Thoracic aorta (tissue), 2 donors: Measurements from ENCODE around the gene ABLIM2. TPM values are rescaled to one million over a fixed set of nuclear protein-coding genes. Genes with fewer than 3 reads are reported as not detected.
A peak's percentile ranks its signal among the peaks of the same experiment; 100 is the strongest.

Experiments
- ATAC-seq: fragments of 150-250 bp; one replicate; pipeline ENCODE4 v1.8.0; 2017; ENCODE audit warnings: low read depth; ENCODE audit not compliant: insufficient number of reproducible peaks, low FRiP score
- DNase-seq: peaks from one replicate; pipeline ENCODE4 v3.0.0-alpha.2; 2020; ENCODE audit warnings: low spot score
- H3K27ac ChIP-seq, 2 donors: fragments of 200-600 bp; sonication (generic); 1 replicate in 1 of 2; 2 replicates in 1 of 2; pipeline ENCODE4 v1.5.1; 2016; ENCODE audit warnings: mild to moderate bottlenecking in 2 of 2, moderate library complexity in 2 of 2
- H3K27me3 ChIP-seq: fragments of 200-600 bp; sonication (generic); replicated peaks from 2 replicates; pipeline ENCODE4 v1.6.0; 2016; ENCODE audit warnings: mild to moderate bottlenecking; ENCODE audit not compliant: insufficient read depth
- H3K36me3 ChIP-seq: fragments of 200-600 bp; sonication (generic); one replicate; pipeline ENCODE4 v1.5.1; 2016
- H3K4me1 ChIP-seq, 2 donors: fragments of 200-600 bp; sonication (generic); 1 replicate in 1 of 2; 2 replicates in 1 of 2; pipeline versions ENCODE4 v1.5.1 to v1.6.0; 2016; ENCODE audit warnings: low read depth in 2 of 2, mild to moderate bottlenecking in 1 of 2; ENCODE audit not compliant: control insufficient read depth in 1 of 2
- H3K4me3 ChIP-seq: fragments of 200-600 bp; sonication (generic); 2 replicates; pipeline ENCODE4 v1.5.1; 2016; ENCODE audit warnings: mild to moderate bottlenecking
- H3K9me3 ChIP-seq: fragments of 200-600 bp; sonication (generic); 2 replicates; pipeline ENCODE4 v1.5.1; 2016
- CTCF ChIP-seq: fragments of 200-600 bp; sonication (generic); IDR thresholded peaks from one replicate; pipeline ENCODE4 v1.5.1; 2019; ENCODE audit warnings: antibody characterized with exemption
- total RNA-seq, 2 donors: library from RNA; depleted of rRNA; stranded (reverse); fragments of >200 nt; gene quantifications; one replicate each; pipeline versions ENCODE4 v1.1.0 to v1.2.3, GENCODE V29; 2016

ABLIM2 gene
- total RNA-seq, 2 donors from 2014 or later: 25.6 to 28.6 TPM

- Histone ChIP-seq H3K27me3 (no peaks in the 10 kb centered on the region), H3K36me3 (no peaks in the 10 kb centered on the region), H3K4me3 (no peak overlapping the region), H3K9me3 (no peaks in the 10 kb centered on the region), H3K4me1 (peaks cover 13 to 27% of the 10 kb centered on the region in 2 donors), H3K27ac (no peak overlapping the region)
- no peak for DNase-seq
- ATAC-seq: no peak
- no peak for TF ChIP-seq CTCF
Observed at GRCh38 chr4:7962609-7963508, 195.8 kb downstream of the ABLIM2 start.

- peaks cover 13 to 32% of the 10 kb centered on the region in 2 donors for H3K4me1 ChIP-seq
- H3K4me3 ChIP-seq: peak overlapping the region; percentile 13
- no peak for TF ChIP-seq CTCF
- H3K9me3 ChIP-seq: no peaks in the 10 kb centered on the region
- H3K27me3 ChIP-seq: no peaks in the 10 kb centered on the region
- ATAC-seq (peak; percentile 61), DNase-seq (peak; percentile 46)
- peak overlapping the region; percentile 62 to 81 for H3K27ac ChIP-seq
- no peaks in the 10 kb centered on the region for H3K36me3 ChIP-seq
Observed at GRCh38 chr4:7960790-7961655, 197.6 kb downstream of the ABLIM2 start.

GRCh38 chr4:7960017-7960789 lies 198.4 kb downstream of the ABLIM2 start:
- no peaks in the 10 kb centered on the region for H3K9me3 ChIP-seq
- H3K4me3 ChIP-seq: no peak overlapping the region
- peak overlapping the region; percentile 62 to 81 for H3K27ac ChIP-seq
- no peaks in the 10 kb centered on the region for H3K27me3 ChIP-seq
- no peak for DNase-seq
- no peak for TF ChIP-seq CTCF
- no peaks in the 10 kb centered on the region for H3K36me3 ChIP-seq
- no peak for ATAC-seq
- peaks cover 13 to 35% of the 10 kb centered on the region in 2 donors for H3K4me1 ChIP-seq

- no peak for DNase-seq
- Histone ChIP-seq H3K4me3 (no peak overlapping the region), H3K27ac (no peak overlapping the region)
Observed at GRCh38 chr4:7959078-7959477, 199.5 kb downstream of the ABLIM2 start.

More at GRCh38 chr4:7959078-7959477, 199.5 kb downstream of the ABLIM2 start:
- H3K36me3 ChIP-seq: no peaks in the 10 kb centered on the region
- peaks cover 13 to 35% of the 10 kb centered on the region in 2 donors for H3K4me1 ChIP-seq
- H3K27me3 ChIP-seq: no peaks in the 10 kb centered on the region
- TF ChIP-seq CTCF: no peak
- no peak for ATAC-seq
- H3K9me3 ChIP-seq: no peaks in the 10 kb centered on the region
